GOT3 (cell line): Measurements from ENCODE around the gene HIVEP3.

ENCODE experiments used
- DNase-seq: peaks from one replicate; lab custom pipeline; 2025; ENCODE audit warnings: mixed read lengths; lab: John Stamatoyannopoulos, UW

HIVEP3 gene

GRCh38 chr1:41733021-41733420 is 185.7 kb downstream of the HIVEP3 start:
- DNase-seq: no peak

GRCh38 chr1:41731516-41732030 is 187.1 kb downstream of the HIVEP3 start:
- DNase-seq: no peak

- no peak for DNase-seq
Observed at GRCh38 chr1:41730806-41731205, 187.9 kb downstream of the HIVEP3 start.

- DNase-seq: no peak
Observed at GRCh38 chr1:41728403-41729202, 190.1 kb downstream of the HIVEP3 start.

GRCh38 chr1:41727749-41728115 is 191.0 kb downstream of the HIVEP3 start:
- DNase-seq: no peak

- no peak for DNase-seq
Observed at GRCh38 chr1:41726899-41727748, 191.6 kb downstream of the HIVEP3 start.

- DNase-seq: no peak
Observed at GRCh38 chr1:41726292-41726691, 192.4 kb downstream of the HIVEP3 start.

- no peak for DNase-seq
Observed at GRCh38 chr1:41724926-41725325, 193.8 kb downstream of the HIVEP3 start.

GRCh38 chr1:41724248-41724647 is 194.5 kb downstream of the HIVEP3 start:
- DNase-seq: no peak

- DNase-seq: no peak
Observed at GRCh38 chr1:41723786-41724185, 194.9 kb downstream of the HIVEP3 start.

GRCh38 chr1:41722184-41722583 is 196.5 kb downstream of the HIVEP3 start:
- no peak for DNase-seq

GRCh38 chr1:41720861-41721410 is 197.8 kb downstream of the HIVEP3 start:
- DNase-seq: no peak

GRCh38 chr1:41719590-41719989 is 199.1 kb downstream of the HIVEP3 start:
- no peak for DNase-seq

GRCh38 chr1:41719128-41719527 is 199.6 kb downstream of the HIVEP3 start:
- DNase-seq: no peak

GRCh38 chr1:41718497-41718896 is 200.2 kb downstream of the HIVEP3 start:
- DNase-seq: no peak

GRCh38 chr1:41716188-41717130 is 202.3 kb downstream of the HIVEP3 start:
- no peak for DNase-seq

GRCh38 chr1:41715441-41716095 is 203.2 kb downstream of the HIVEP3 start:
- DNase-seq: no peak

GRCh38 chr1:41714638-41715389 is 203.9 kb downstream of the HIVEP3 start:
- DNase-seq: no peak

- DNase-seq: no peak
Observed at GRCh38 chr1:41713557-41714327, 205.0 kb downstream of the HIVEP3 start.
